PFSK-1 (cell line): ENCODE measurements around the gene MGAM2.

Experiments
- FOXP2 ChIP-seq: optimal IDR thresholded peaks from 2 replicates; pipeline ENCODE3; 2011; ENCODE audit warnings: borderline replicate concordance, control low read depth, inconsistent platforms; ENCODE audit not compliant: insufficient read depth; ENCODE audit errors: extremely low read length, extremely low read depth
- POLR2AphosphoS5 ChIP-seq: IDR thresholded peaks from 2 replicates; pipeline ENCODE4 v1.6.1; 2012; ENCODE audit warnings: low read depth, mild to moderate bottlenecking, control low read depth, low read length, moderate library complexity
- REST ChIP-seq, 2 experiments: IDR thresholded peaks; 2 replicates each; pipeline versions ENCODE4 v1.6.1 to v1.8.0; 2011 to 2012; ENCODE audit warnings: low read depth in 2 of 2, low read length in 2 of 2, control low read depth in 1 of 2, inconsistent platforms in 1 of 2, mild to moderate bottlenecking in 1 of 2, moderate library complexity in 1 of 2; ENCODE audit not compliant: insufficient read depth in 1 of 2
- SIN3A ChIP-seq: IDR thresholded peaks from 2 replicates; pipeline ENCODE4 v1.6.1; 2012; ENCODE audit warnings: mild to moderate bottlenecking, low read length, moderate library complexity, borderline replicate concordance; ENCODE audit not compliant: insufficient read depth
- TAF1 ChIP-seq: IDR thresholded peaks from 2 replicates; pipeline ENCODE4 v1.6.1; 2012; ENCODE audit warnings: low read length, control low read depth, borderline replicate concordance; ENCODE audit not compliant: insufficient read depth

The MGAM2 gene

GRCh38 chr7:142108728-142109505, 2.6 kb upstream of the MGAM2 start:
- no peak for TF ChIP-seq POLR2AphosphoS5
- TF ChIP-seq TAF1 = no peak
- no peak for TF ChIP-seq FOXP2
- TF ChIP-seq SIN3A = no peak
- TF ChIP-seq REST (IDR thresholded peaks at IDR 0.05; ENCODE audit: insufficient read depth in 1 of 2, low read depth in 2 of 2, low read length in 2 of 2) = no peak

GRCh38 chr7:142110098-142110497, 1.4 kb upstream of the MGAM2 start:
- TF ChIP-seq TAF1 (no peak), REST (IDR thresholded peaks at IDR 0.05; ENCODE audit: insufficient read depth in 1 of 2, low read depth in 2 of 2, low read length in 2 of 2) (no peak), POLR2AphosphoS5 (no peak)

- TF ChIP-seq FOXP2 (no peak), SIN3A (no peak), REST (IDR thresholded peaks at IDR 0.05; ENCODE audit: insufficient read depth in 1 of 2, low read depth in 2 of 2, low read length in 2 of 2) (no peak), TAF1 (no peak), POLR2AphosphoS5 (no peak)
Measured at GRCh38 chr7:142110638-142111037, 880 bp upstream of the MGAM2 start.

GRCh38 chr7:142112086-142112485, 568 bp downstream of the MGAM2 start:
- TF ChIP-seq REST (IDR thresholded peaks at IDR 0.05; ENCODE audit: insufficient read depth in 1 of 2, low read depth in 2 of 2, low read length in 2 of 2) (no peak), SIN3A (no peak), FOXP2 (no peak), POLR2AphosphoS5 (no peak), TAF1 (no peak)

GRCh38 chr7:142114207-142114606, 2.7 kb downstream of the MGAM2 start:
- TF ChIP-seq POLR2AphosphoS5 (no peak), FOXP2 (no peak), TAF1 (no peak), REST (IDR thresholded peaks at IDR 0.05; ENCODE audit: insufficient read depth in 1 of 2, low read depth in 2 of 2, low read length in 2 of 2) (no peak), SIN3A (no peak)
